H9 (cell line): ENCODE data around the gene CCL26. TPM values are rescaled to one million over a fixed set of nuclear protein-coding genes. Genes with fewer than 3 reads are reported as not detected.

Experiments
- DNase-seq: peaks from one replicate; pipeline ENCODE4 v3.0.0-alpha.2; 2017
- H2AFZ ChIP-seq: one replicate; pipeline ENCODE4 v1.6.1; 2013; ENCODE audit warnings: mild to moderate bottlenecking, low read length, control low read depth, moderate library complexity
- H2AK5ac ChIP-seq: 2 replicates; pipeline ENCODE4 v1.6.1; 2013; ENCODE audit warnings: low read length, control low read depth, mixed read lengths; ENCODE audit not compliant: insufficient read length
- H2BK120ac ChIP-seq: one replicate; pipeline ENCODE4 v1.6.1; 2013; ENCODE audit warnings: low read depth, mild to moderate bottlenecking, low read length, control low read depth, inconsistent platforms; ENCODE audit not compliant: poor library complexity, severe bottlenecking
- H2BK12ac ChIP-seq: 2 replicates; pipeline ENCODE4 v1.6.1; 2013; ENCODE audit warnings: low read length, control low read depth, mixed read lengths, low read depth; ENCODE audit not compliant: insufficient read length
- H2BK15ac ChIP-seq: 2 replicates; pipeline ENCODE4 v1.6.1; 2013; ENCODE audit warnings: low read depth, low read length, control low read depth
- H2BK20ac ChIP-seq: one replicate; pipeline ENCODE4 v1.6.1; 2013; ENCODE audit warnings: low read depth, mild to moderate bottlenecking, low read length, control low read depth, inconsistent platforms; ENCODE audit not compliant: poor library complexity, severe bottlenecking
- H2BK5ac ChIP-seq: 2 replicates; pipeline ENCODE4 v1.6.1; 2013; ENCODE audit warnings: low read length, control low read depth, mixed read lengths; ENCODE audit not compliant: insufficient read length
- H3K14ac ChIP-seq: 2 replicates; pipeline ENCODE4 v1.6.1; 2013; ENCODE audit warnings: low read length, control low read depth; ENCODE audit not compliant: insufficient read depth
- H3K18ac ChIP-seq: 2 replicates; pipeline ENCODE4 v1.6.1; 2013; ENCODE audit warnings: low read depth, mild to moderate bottlenecking, mixed read lengths, low read length, control low read depth; ENCODE audit not compliant: insufficient read length
- H3K23ac ChIP-seq: 2 replicates; pipeline ENCODE4 v1.6.1; 2013; ENCODE audit warnings: low read length, control low read depth, mixed read lengths, low read depth; ENCODE audit not compliant: insufficient read length
- H3K23me2 ChIP-seq: 2 replicates; pipeline ENCODE4 v1.6.1; 2013; ENCODE audit warnings: low read depth, mild to moderate bottlenecking, mixed read lengths, low read length, control low read depth; ENCODE audit not compliant: insufficient read length, poor library complexity, severe bottlenecking
- H3K27ac ChIP-seq: 2 replicates; pipeline ENCODE4 v1.5.1; 2013; ENCODE audit warnings: low read length, control low read depth, mixed read lengths, low read depth; ENCODE audit not compliant: insufficient read length
- H3K27me3 ChIP-seq: 2 replicates; pipeline ENCODE4 v1.6.1; 2013; ENCODE audit warnings: low read length, control low read depth, inconsistent platforms; ENCODE audit not compliant: insufficient read depth
- H3K4ac ChIP-seq: 2 replicates; pipeline ENCODE4 v1.6.1; 2013; ENCODE audit warnings: low read depth, mild to moderate bottlenecking, control low read depth, inconsistent platforms, low read length, moderate library complexity
- H3K4me1 ChIP-seq: 2 replicates; pipeline ENCODE4 v1.6.1; 2013; ENCODE audit warnings: low read length, control low read depth, inconsistent platforms; ENCODE audit not compliant: insufficient read depth
- H3K4me2 ChIP-seq: 2 replicates; pipeline ENCODE4 v1.6.1; 2013; ENCODE audit warnings: low read length, control low read depth, mixed read lengths; ENCODE audit not compliant: insufficient read length, insufficient read depth
- H3K56ac ChIP-seq: 2 replicates; pipeline ENCODE4 v1.6.1; 2013; ENCODE audit warnings: low read depth, mild to moderate bottlenecking, mixed read lengths, low read length, control low read depth; ENCODE audit not compliant: insufficient read length
- H3K79me1 ChIP-seq: 2 replicates; pipeline ENCODE4 v1.6.1; 2013; ENCODE audit warnings: low read depth, mild to moderate bottlenecking, moderate library complexity, low read length, control low read depth, inconsistent platforms; ENCODE audit not compliant: insufficient read depth, poor library complexity, severe bottlenecking
- H3K79me2 ChIP-seq: 2 replicates; pipeline ENCODE4 v1.6.1; 2013; ENCODE audit warnings: low read length, control low read depth, inconsistent platforms; ENCODE audit not compliant: insufficient read depth
- H3K9ac ChIP-seq: 2 replicates; pipeline ENCODE4 v1.6.1; 2013; ENCODE audit warnings: low read length, control low read depth, mixed read lengths; ENCODE audit not compliant: insufficient read length; ENCODE audit errors: extremely low read depth
- H3K9me3 ChIP-seq: one replicate; pipeline ENCODE4 v1.6.1; 2013; ENCODE audit warnings: low read depth, low read length, inconsistent platforms; ENCODE audit not compliant: control insufficient read depth
- H3T11ph ChIP-seq: one replicate; pipeline ENCODE4 v1.6.1; 2013; ENCODE audit warnings: mild to moderate bottlenecking, low read length, control low read depth, inconsistent platforms
- H4K20me1 ChIP-seq: one replicate; pipeline ENCODE4 v1.6.1; 2013; ENCODE audit not compliant: control insufficient read depth, insufficient read length, insufficient read depth
- H4K5ac ChIP-seq: 2 replicates; pipeline ENCODE4 v1.6.1; 2013; ENCODE audit warnings: low read depth, mild to moderate bottlenecking, mixed read lengths, low read length, control low read depth; ENCODE audit not compliant: insufficient read length
- H4K8ac ChIP-seq: replicated peaks from 2 replicates; pipeline ENCODE4 v1.6.1; 2013; ENCODE audit warnings: low read length, control low read depth, mixed read lengths, low read depth; ENCODE audit not compliant: insufficient read length
- H4K91ac ChIP-seq: 2 replicates; pipeline ENCODE4 v1.6.1; 2013; ENCODE audit warnings: low read depth, mild to moderate bottlenecking, moderate library complexity, mixed read lengths, low read length, control low read depth; ENCODE audit not compliant: insufficient read length
- H3K27ac Mint-ChIP-seq, 3 experiments: 2 replicates in 2 of 3; 3 replicates in 1 of 3; pipeline ENCODE4 v1.8.0; 2020 to 2021; ENCODE audit warnings: mixed read lengths in 3 of 3, mild to moderate bottlenecking in 1 of 3, moderate library complexity in 1 of 3
- H3K27me3 Mint-ChIP-seq: 2 replicates; pipeline ENCODE4 v1.8.0; 2021; ENCODE audit warnings: low read depth, mild to moderate bottlenecking, moderate library complexity, mixed read lengths
- H3K36me3 Mint-ChIP-seq, 3 experiments: 2 replicates in 2 of 3; 3 replicates in 1 of 3; pipeline ENCODE4 v1.8.0; 2020 to 2021; ENCODE audit warnings: low read depth in 3 of 3, mixed read lengths in 3 of 3; ENCODE audit not compliant: insufficient read depth in 1 of 3
- H3K4me1 Mint-ChIP-seq, 2 experiments: 2 replicates each; pipeline ENCODE4 v1.8.0; 2020; ENCODE audit warnings: mixed read lengths in 2 of 2
- H3K4me3 Mint-ChIP-seq, 2 experiments: 2 replicates in 1 of 2; 3 replicates in 1 of 2; pipeline ENCODE4 v1.8.0; 2020 to 2021; ENCODE audit warnings: mild to moderate bottlenecking in 2 of 2, mixed read lengths in 2 of 2, moderate library complexity in 1 of 2
- H3K9me3 Mint-ChIP-seq, 2 experiments: 2 replicates in 1 of 2; 3 replicates in 1 of 2; pipeline ENCODE4 v1.8.0; 2020; ENCODE audit warnings: mild to moderate bottlenecking in 2 of 2, mixed read lengths in 2 of 2, moderate library complexity in 1 of 2
- whole genome bisulfite sequencing: extraction: QIAGEN DNeasy Blood & Tissue Kit; methylation state at CpG from one replicate; pipeline ENCODE4 v1.1.7; 2013; ENCODE audit warnings: missing lambda C conversion rate, low lambda C conversion rate, mixed read lengths; ENCODE audit not compliant: insufficient read length; ENCODE audit errors: extremely low coverage; 5-methylcytosine and 5-hydroxymethylcytosine counted together
- total RNA-seq: library from RNA; stranded (reverse); gene quantifications from 2 replicates; pipeline ENCODE4 v1.2.1, GENCODE V29; 2021
- TF ChIP-seq, protein P1 (sequence below): fragments of 200-600 bp; sonication (generic); conservative IDR thresholded peaks from 3 replicates; pipeline ENCODE4 v1.8.0; 2021; ENCODE audit warnings: antibody characterized with exemption, mild to moderate bottlenecking

Gene CCL26
- total RNA-seq, 1 experiment from 2014 or later: 9.3 TPM

DNA sequence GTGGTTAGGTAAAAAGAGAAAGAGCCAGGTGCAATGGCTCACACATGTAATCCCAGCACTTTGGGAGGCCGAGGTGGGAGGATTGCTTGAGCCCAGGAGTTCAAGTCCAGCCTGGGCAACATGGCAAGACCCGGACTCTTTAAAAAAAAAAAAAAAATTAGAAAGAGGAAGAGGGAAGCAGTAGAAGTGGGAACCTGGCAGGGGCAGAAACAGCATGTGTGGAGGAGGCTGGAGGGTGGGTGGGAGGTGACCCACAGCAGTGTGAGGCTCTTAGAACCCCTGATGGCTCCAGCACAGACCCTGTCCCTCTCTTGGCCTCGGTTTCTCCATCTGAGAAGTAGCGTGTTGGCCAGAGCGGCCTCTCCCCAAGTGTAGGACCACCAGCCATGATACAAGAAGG lies 46.5 kb upstream of the CCL26 start:
- DNase-seq: no peak
- Histone ChIP-seq H3K4me1 (no peaks in the 10 kb centered on the region), H3K23ac (no peak overlapping the region), H3K27ac (no peak overlapping the region), H4K20me1 (no peaks in the 10 kb centered on the region), H3K18ac (no peak overlapping the region), H4K8ac (no peak overlapping the region), H2BK12ac (no peak overlapping the region), H3K56ac (no peak overlapping the region), H2BK20ac (no peak overlapping the region), H3K27me3 (no peaks in the 10 kb centered on the region; the same call in 1 of the 2 replicates), H3K4ac (no peak overlapping the region), H3K23me2 (no peaks in the 10 kb centered on the region), H3K79me1 (no peaks in the 10 kb centered on the region), H2AFZ (no peak overlapping the region), H3K79me2 (no peaks in the 10 kb centered on the region), H3K4me2 (no peak overlapping the region), H2BK120ac (no peak overlapping the region), H4K5ac (no peak overlapping the region), H2AK5ac (no peak overlapping the region), H3K9ac (no peak overlapping the region), H4K91ac (no peak overlapping the region), H2BK5ac (no peak overlapping the region), H2BK15ac (no peak overlapping the region), H3K9me3 (no peaks in the 10 kb centered on the region), H3T11ph (no peak overlapping the region), H3K14ac (no peak overlapping the region)
- no peak overlapping the region for H3K4me3 Mint-ChIP-seq
- no peaks in the 10 kb centered on the region; a peak in 1 of 5 replicates for H3K9me3 Mint-ChIP-seq
- H3K27me3 Mint-ChIP-seq: peaks cover 33% of the 10 kb centered on the region
- H3K4me1 Mint-ChIP-seq: no peaks in the 10 kb centered on the region
- TF ChIP-seq, protein P1, sequence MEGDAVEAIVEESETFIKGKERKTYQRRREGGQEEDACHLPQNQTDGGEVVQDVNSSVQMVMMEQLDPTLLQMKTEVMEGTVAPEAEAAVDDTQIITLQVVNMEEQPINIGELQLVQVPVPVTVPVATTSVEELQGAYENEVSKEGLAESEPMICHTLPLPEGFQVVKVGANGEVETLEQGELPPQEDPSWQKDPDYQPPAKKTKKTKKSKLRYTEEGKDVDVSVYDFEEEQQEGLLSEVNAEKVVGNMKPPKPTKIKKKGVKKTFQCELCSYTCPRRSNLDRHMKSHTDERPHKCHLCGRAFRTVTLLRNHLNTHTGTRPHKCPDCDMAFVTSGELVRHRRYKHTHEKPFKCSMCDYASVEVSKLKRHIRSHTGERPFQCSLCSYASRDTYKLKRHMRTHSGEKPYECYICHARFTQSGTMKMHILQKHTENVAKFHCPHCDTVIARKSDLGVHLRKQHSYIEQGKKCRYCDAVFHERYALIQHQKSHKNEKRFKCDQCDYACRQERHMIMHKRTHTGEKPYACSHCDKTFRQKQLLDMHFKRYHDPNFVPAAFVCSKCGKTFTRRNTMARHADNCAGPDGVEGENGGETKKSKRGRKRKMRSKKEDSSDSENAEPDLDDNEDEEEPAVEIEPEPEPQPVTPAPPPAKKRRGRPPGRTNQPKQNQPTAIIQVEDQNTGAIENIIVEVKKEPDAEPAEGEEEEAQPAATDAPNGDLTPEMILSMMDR: no peak
- H3K36me3 Mint-ChIP-seq: no peaks in the 10 kb centered on the region
- WGBS: no CpG with 5 or more reads among the region's 5 CpGs
- H3K27ac Mint-ChIP-seq: no peak overlapping the region
